GM15510 (cell line): ENCODE results near the gene FASTK.

Source experiments
- POLR2A ChIP-seq: IDR thresholded peaks from 3 replicates; pipeline ENCODE4 v1.6.1; 2011; ENCODE audit warnings: borderline replicate concordance; ENCODE audit not compliant: insufficient read length; ENCODE audit errors: extremely low read depth

Gene FASTK

GRCh38 chr7:151073990-151074389, 6.6 kb downstream of the FASTK start:
- TF ChIP-seq POLR2A = no peak

GRCh38 chr7:151071032-151071866, 9.4 kb downstream of the FASTK start:
- no peak for TF ChIP-seq POLR2A

DNA sequence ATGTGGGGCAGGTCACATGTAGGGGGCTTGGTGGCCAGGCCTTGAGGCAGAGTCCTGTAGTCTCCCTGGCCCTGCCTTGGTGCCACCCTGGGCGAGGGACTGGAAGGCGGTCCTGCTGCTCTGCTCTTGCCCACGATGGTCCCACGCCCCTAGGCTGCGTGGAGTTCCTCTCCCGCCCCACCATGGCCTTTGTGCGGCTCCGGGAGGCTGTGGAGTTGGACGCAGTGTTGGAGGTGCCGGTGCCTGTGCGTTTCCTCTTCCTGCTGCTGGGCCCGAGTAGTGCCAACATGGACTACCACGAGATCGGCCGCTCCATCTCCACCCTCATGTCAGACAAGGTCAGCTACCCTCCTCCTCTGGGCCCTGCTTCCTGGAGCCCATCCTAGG, 10.0 kb downstream of the FASTK start:
- no peak for TF ChIP-seq POLR2A

DNA sequence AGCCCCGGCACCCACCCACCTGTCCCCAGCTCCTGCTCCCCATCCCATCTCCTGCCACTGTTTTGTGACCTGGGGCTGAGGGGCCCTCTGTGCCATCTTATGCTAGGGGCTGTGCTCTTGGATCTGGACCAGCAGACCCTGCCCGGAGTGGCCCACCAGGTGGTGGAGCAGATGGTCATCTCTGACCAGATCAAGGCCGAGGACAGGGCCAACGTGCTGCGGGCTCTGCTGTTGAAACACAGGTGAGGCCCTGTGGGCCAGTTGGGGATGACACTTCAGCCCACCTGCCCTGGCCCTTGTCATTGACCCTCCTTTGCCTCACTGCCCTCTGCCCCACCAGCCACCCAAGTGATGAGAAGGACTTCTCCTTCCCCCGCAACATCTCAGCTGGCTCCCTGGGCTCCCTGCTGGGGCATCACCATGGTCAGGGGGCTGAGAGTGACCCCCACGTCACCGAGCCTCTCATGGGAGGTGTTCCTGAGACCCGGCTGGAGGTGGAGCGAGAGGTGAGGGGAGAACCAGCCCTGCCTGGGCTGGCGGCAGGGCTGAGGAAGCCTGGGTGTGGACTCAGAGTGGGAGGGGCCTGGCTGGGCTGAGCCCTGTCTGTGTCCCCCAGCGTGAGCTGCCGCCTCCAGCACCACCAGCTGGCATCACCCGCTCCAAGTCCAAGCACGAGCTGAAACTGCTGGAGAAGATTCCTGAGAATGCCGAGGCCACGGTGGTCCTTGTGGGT, 10.6 kb downstream of the FASTK start:
- no peak for TF ChIP-seq POLR2A

GRCh38 chr7:151068069-151068773, 12.4 kb downstream of the FASTK start:
- TF ChIP-seq POLR2A = no peak

DNA sequence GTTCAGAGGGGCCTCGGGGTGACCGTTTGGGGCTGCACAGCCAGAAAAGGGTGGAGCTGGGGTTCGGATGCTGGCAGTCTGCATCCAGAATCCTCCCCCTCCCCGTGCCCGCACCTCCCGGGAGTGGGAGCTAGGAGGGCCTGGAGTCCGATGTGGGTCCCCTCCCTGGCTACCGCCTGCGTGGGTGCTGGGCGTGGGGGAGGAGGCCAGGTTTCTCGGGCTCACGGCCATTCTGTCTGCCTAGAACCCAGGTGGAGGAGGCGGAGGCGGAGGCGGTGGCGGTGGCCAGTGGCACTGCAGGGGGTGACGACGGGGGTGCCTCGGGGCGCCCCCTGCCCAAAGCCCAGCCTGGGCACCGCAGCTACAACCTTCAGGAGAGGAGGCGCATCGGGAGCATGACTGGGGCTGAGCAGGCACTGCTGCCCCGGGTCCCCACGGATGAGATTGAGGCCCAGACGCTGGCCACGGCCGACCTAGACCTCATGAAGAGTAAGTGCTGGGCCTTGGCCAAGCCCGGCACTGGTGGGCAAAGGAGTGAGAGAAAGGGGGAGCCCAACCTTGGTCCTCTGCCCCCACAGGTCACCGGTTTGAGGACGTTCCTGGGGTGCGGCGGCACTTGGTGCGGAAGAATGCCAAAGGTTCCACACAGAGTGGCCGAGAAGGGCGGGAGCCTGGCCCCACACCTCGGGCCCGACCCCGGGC, 14.2 kb downstream of the FASTK start:
- no peak for TF ChIP-seq POLR2A

DNA sequence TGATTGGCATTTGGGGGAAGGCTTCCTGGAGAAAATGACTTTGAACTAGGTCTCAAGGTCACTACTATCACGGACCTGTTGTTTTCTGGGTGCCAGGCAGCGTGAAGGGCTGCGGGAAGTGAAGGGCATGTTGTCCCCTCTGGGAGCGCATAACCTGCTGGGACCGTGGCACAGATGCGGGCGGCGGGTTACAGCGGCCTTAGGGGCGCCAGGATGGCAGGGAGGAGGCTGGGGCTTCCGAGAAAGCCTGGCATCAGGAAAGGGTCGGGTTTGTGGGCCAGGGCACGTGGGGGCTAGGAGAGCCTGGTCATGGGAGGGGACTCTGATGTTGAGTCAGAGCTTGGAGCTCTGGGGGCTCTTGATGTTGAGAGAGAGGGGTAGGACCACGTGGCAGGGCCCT, 15.1 kb downstream of the FASTK start:
- no peak for TF ChIP-seq POLR2A

DNA sequence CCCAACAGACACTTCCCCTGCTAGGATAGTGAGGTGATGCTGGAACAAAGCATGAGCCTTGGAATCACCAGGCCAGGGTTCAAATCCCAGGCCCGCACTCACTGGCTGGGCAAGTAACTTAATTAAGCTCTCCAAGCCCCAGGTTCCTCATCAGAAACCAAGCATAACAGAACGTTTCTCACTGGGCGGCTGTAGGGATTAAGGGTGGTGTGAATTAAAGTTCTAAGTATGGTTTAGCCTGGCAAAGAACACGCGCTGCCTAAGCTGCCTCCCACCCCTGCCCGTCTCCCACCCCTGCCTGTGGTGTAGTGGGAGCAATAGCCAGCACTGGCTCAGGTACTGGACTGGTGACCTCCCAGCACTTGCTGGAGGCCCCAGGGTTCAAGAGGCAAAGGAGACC, 15.6 kb downstream of the FASTK start:
- no peak for TF ChIP-seq POLR2A

- no peak for TF ChIP-seq POLR2A
Measured at GRCh38 chr7:151064454-151064853, 16.2 kb downstream of the FASTK start.

- no peak for TF ChIP-seq POLR2A
Measured at GRCh38 chr7:151063212-151063561, 17.4 kb downstream of the FASTK start.

- TF ChIP-seq POLR2A = no peak
Measured at GRCh38 chr7:151062399-151063211, 18.0 kb downstream of the FASTK start.

DNA sequence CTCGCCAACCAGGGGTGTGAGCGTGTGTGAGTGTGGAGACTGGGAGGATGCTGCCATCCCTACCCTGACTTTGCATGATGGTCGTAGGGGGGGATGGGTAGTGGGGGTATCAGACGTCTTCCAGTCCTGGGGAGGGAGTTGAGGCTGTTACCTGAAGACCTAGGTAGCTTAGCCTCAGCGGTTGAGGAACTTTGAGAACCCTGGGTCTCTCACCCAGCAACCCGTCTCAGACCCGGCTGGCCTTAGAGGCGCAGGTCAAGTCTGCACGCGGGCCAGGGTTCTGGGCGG, 18.6 kb downstream of the FASTK start:
- no peak for TF ChIP-seq POLR2A

DNA sequence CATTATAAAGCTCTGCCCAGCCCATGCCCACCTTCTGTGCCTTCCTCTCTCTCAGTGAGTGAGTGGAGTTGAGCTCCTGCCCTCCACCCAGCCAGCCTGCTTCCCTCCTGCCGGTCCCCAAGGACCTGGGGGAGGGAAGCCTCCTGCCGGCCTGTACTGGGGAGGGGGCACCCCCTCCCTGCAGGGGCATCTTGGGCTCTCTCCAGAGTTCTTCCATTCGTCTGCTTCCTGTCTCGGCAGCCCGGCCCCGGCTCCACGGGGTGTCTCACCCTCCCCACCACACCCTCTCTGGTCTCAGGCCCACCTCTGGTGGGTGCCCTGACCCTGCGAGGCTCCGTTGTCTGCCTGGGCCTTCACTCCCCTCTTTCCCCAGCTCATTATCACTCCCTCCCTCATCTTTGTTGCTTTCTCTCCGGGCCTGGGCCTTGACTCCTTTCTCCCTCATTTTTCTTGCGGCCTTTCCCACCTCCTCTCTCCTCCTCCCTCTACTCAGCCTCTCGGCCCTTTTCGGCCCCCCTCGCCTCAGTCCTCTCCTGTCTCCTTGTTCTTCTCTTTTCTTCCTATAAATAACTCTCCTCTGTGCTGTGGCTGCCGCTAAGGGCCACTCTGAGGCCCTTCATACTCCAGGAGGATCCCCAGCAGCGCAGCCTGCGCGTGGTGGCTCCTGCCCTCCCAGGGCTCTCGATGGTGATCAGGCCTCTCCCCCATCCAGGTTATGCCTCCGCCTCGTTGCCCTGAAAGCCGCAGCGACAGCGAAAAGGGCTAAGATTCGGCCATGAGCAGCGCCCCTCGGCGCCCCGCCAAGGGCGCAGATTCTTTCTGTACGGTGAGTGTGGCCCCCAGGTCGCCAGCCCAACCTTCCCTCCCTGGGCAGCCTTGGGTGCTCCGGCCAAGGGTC, 19.1 kb downstream of the FASTK start:
- no peak for TF ChIP-seq POLR2A
